DND-41 (cell line): ENCODE measurements around the gene ST6GAL2.

ENCODE experiments used
- ATAC-seq: fragments of 200-7000 bp; cut with Tn5 transposase; 3 replicates; pipeline ENCODE4 v1.9.1; 2021; ENCODE audit warnings: low read depth; ENCODE audit not compliant: insufficient read depth
- DNase-seq: peaks from one replicate; pipeline ENCODE4 v3.0.0-alpha.2; 2020
- H2AFZ ChIP-seq: 2 replicates; pipeline ENCODE4 v1.6.0; 2012; ENCODE audit warnings: low read depth, low read length
- H3K27ac ChIP-seq: 2 replicates; pipeline ENCODE4 v1.5.1; 2012; ENCODE audit warnings: low read length, inconsistent platforms
- H3K27me3 ChIP-seq: fragments of 200-600 bp; sonication (generic); 2 replicates; pipeline ENCODE4 v1.6.0; 2012; ENCODE audit warnings: low read length, mild to moderate bottlenecking, inconsistent platforms; ENCODE audit not compliant: insufficient read depth, poor library complexity
- H3K36me3 ChIP-seq: 2 replicates; pipeline ENCODE4 v1.5.1; 2012; ENCODE audit warnings: low read length, inconsistent platforms; ENCODE audit not compliant: insufficient read depth
- H3K4me1 ChIP-seq: 2 replicates; pipeline ENCODE4 v1.5.1; 2012; ENCODE audit warnings: mild to moderate bottlenecking, low read length; ENCODE audit not compliant: insufficient read depth
- H3K4me2 ChIP-seq: 2 replicates; pipeline ENCODE4 v1.6.0; 2012; ENCODE audit warnings: mild to moderate bottlenecking, moderate library complexity, low read length, inconsistent platforms; ENCODE audit not compliant: insufficient read depth
- H3K4me3 ChIP-seq, 2 experiments: fragments of 200-600 bp in 1 of 2; shearing (Covaris generic) in 1 of 2; 2 replicates each; pipeline ENCODE4 v1.5.1; 2012 to 2016; ENCODE audit warnings: inconsistent platforms in 2 of 2, low read length in 2 of 2, mild to moderate bottlenecking in 2 of 2, low read depth in 1 of 2, moderate library complexity in 1 of 2
- H3K79me2 ChIP-seq: 2 replicates; pipeline ENCODE4 v1.6.0; 2012; ENCODE audit warnings: low read length, inconsistent platforms; ENCODE audit not compliant: insufficient read depth
- H3K9ac ChIP-seq: 2 replicates; pipeline ENCODE4 v1.6.0; 2012; ENCODE audit warnings: low read depth, mild to moderate bottlenecking, inconsistent platforms, low read length, moderate library complexity
- H3K9me3 ChIP-seq: 2 replicates; pipeline ENCODE4 v1.5.1; 2012; ENCODE audit warnings: low read length, moderate library complexity, mild to moderate bottlenecking, inconsistent platforms; ENCODE audit not compliant: insufficient read depth, severe bottlenecking
- H4K20me1 ChIP-seq: 2 replicates; pipeline ENCODE4 v1.6.0; 2012; ENCODE audit warnings: low read length; ENCODE audit not compliant: insufficient read depth
- CTCF ChIP-seq: IDR thresholded peaks from 2 replicates; pipeline ENCODE4 v1.5.1; 2012; ENCODE audit warnings: borderline replicate concordance, low read length, moderate library complexity, mild to moderate bottlenecking; ENCODE audit not compliant: poor library complexity, severe bottlenecking; ENCODE audit errors: extremely low read depth
- EZH2 ChIP-seq: IDR thresholded peaks from 3 replicates; pipeline ENCODE4 v1.6.1; 2012; ENCODE audit warnings: borderline replicate concordance, low read depth, mild to moderate bottlenecking, moderate library complexity, low read length, inconsistent platforms; ENCODE audit not compliant: severe bottlenecking

ST6GAL2 gene

GRCh38 chr2:106894545-106894944, 8.6 kb upstream of the ST6GAL2 start:
- TF ChIP-seq EZH2, result no peak
- TF ChIP-seq CTCF, result no peak
- Histone ChIP-seq H3K27me3 (no peaks in the 10 kb centered on the region), H3K9ac (no peak overlapping the region), H3K4me3 (no peak overlapping the region), H3K4me1 (no peaks in the 10 kb centered on the region), H3K36me3 (no peaks in the 10 kb centered on the region), H3K4me2 (no peak overlapping the region), H3K79me2 (no peaks in the 10 kb centered on the region), H3K27ac (no peak overlapping the region), H2AFZ (no peak overlapping the region), H3K9me3 (no peaks in the 10 kb centered on the region), H4K20me1 (no peaks in the 10 kb centered on the region)
- DNase-seq, result no peak
- no peak for ATAC-seq

GRCh38 chr2:106892048-106892447, 6.1 kb upstream of the ST6GAL2 start:
- H3K4me2 ChIP-seq, result no peak overlapping the region
- H3K4me3 ChIP-seq, result no peak overlapping the region
- no peaks in the 10 kb centered on the region for H3K27me3 ChIP-seq
- no peak overlapping the region for H2AFZ ChIP-seq
- ATAC-seq (no peak), DNase-seq (no peak)
- no peaks in the 10 kb centered on the region for H3K9me3 ChIP-seq
- H3K27ac ChIP-seq, result no peak overlapping the region
- H3K4me1 ChIP-seq, result no peaks in the 10 kb centered on the region
- no peak for TF ChIP-seq EZH2
- no peak for TF ChIP-seq CTCF
- H3K79me2 ChIP-seq, result no peaks in the 10 kb centered on the region
- no peak overlapping the region for H3K9ac ChIP-seq
- H4K20me1 ChIP-seq, result no peaks in the 10 kb centered on the region
- no peaks in the 10 kb centered on the region for H3K36me3 ChIP-seq

- no peak for ATAC-seq
- Histone ChIP-seq H3K9me3 (no peaks in the 10 kb centered on the region), H3K4me3 (no peak overlapping the region), H3K27ac (no peak overlapping the region), H3K36me3 (no peaks in the 10 kb centered on the region), H4K20me1 (no peaks in the 10 kb centered on the region), H3K4me1 (no peaks in the 10 kb centered on the region), H3K79me2 (no peaks in the 10 kb centered on the region), H2AFZ (no peak overlapping the region), H3K9ac (no peak overlapping the region), H3K27me3 (no peaks in the 10 kb centered on the region), H3K4me2 (no peak overlapping the region)
- no peak for DNase-seq
- TF ChIP-seq CTCF (no peak), EZH2 (no peak)
Measured at GRCh38 chr2:106890606-106891005, 4.6 kb upstream of the ST6GAL2 start.
